DMS53 (cell line): ENCODE results near the gene ITGB7.

ENCODE experiments used
- DNase-seq: peaks from one replicate; lab custom pipeline; 2025; lab: John Stamatoyannopoulos, UW

Gene ITGB7

DNA sequence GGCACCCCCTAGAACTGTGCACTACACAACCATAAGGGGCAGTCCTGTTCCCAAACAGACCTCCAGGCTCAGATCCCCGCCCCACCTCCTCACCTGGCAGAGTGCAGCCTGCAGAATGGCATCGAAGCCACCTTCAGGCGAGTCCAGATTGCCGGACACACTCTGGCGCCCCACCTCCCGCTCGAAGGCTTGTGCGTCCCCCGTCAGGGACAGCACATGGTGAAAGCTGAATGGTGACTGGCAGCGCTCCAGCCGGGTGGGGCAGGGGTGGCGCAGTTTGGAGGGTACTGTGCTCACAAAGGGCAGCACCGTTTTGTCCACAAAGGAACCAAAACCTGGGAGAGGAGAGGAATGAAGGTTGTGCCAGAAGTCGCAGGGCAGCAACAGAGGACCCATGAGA, 10.6 kb downstream of the ITGB7 start:
- no peak for DNase-seq

DNA sequence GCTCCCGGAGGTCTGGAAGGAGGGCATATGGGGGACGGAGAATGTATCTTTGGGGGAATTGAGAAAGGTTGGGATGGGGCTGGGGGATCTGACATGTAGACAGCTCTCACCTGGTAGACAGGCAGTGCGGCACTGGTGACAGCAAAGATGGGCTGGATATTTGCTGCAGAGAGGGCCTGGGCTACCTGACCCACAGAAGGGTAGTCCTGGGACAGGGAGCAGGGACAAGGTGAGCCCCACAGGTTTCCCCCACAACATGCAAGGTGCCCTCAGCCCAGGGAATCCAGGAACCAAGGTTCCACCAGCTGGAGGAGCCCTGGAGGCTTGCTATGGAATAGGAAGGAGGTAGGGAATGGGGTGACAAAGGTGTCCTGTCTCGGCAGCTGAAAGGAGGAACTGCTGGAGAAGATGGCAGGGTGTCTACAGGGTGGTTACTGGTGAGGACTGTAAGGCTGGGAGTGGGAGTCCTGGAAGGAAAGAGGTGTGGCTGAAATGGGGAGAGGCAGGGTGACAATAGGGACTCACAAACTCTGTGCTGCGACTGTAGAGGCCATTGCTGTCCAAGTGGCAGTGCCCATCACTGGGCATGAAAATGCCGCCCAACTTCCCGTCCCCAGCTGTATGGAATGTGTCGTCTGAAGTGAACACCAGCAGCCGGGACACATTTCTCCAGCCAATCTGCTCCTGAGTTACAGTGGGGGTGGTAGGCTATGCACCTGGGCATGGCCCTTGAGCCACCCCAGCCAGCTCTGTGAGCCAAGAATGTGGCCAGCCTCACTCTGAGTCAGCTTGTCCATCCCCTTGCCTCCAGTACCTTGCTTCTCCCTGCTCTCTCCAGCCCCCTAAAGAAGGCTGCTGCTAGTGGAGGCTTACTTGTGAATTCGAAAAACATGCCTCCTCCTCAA, 11.3 kb downstream of the ITGB7 start:
- no peak for DNase-seq

DNA sequence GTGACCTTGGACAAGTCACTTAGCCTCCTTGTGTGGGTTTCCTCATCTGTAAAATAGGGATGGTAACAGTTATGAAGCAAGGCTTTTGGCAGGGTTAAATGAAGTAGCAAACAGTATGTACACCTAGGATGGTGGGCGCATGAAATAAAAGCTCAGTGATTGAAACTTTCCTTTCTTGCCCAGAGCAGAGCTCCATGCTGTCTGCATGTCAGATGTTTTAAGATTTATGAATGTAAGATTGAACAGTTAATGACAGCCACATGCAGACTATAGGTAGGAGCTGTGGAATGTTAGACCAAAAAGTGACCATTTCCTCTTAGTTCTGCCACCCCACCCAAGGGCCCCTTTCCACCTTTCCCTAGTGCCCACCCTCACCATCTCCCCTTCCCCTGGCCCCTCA, 12.1 kb downstream of the ITGB7 start:
- DNase-seq: no peak

DNA sequence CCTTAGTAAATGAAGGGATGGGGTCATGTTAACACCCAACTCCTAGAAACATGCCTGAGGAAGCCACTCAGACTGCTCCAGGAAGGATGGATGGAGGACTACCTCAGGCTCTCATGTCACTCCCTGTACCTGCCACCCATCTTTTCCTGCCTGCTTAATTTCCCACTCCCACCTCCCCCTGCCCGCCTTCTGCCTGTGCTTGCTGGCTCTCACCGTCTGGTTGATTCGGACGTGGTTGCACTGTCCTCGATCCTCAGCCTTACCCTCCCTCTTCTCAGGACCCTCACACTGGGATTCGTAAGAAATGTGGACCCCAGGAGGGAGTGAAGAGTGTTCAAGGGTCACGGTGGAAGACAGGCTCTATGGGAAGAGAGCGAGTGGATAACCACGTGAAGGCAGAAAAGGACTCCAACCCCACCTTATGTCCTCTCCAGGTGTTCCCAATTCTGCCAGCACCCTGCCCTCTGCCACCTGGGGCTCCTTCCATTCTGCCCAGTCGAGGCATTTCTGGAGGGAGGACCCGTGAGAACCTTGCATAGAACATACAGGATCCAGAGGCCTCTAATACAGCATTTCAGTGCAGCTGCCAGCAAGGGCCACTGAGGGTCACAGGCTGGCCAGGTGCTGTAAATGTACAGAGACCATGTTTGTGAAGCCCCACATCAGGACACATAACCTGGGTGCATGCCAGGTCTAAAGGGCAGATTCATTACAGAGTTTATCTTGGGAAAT, 12.9 kb downstream of the ITGB7 start:
- DNase-seq: no peak

DNA sequence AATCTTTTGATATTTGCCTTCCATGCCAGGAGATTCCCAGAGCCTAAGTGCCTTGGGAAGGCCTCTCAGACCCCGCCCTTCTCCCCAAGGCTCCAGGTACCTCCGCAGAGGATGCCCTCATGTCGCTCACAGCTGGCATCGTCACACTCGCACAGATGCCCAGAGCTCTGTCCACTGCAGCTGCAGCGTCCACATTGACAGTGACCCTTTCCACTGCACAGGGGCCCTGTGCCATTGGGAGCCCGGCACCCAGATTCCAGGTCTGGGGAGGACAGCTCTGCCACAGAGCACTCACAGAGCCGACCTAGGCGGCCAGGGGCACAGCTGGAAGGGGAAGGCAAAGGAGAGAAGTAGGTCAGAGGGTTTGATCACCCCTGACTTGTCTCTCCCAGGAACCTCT, 14.0 kb downstream of the ITGB7 start:
- DNase-seq: no peak

DNA sequence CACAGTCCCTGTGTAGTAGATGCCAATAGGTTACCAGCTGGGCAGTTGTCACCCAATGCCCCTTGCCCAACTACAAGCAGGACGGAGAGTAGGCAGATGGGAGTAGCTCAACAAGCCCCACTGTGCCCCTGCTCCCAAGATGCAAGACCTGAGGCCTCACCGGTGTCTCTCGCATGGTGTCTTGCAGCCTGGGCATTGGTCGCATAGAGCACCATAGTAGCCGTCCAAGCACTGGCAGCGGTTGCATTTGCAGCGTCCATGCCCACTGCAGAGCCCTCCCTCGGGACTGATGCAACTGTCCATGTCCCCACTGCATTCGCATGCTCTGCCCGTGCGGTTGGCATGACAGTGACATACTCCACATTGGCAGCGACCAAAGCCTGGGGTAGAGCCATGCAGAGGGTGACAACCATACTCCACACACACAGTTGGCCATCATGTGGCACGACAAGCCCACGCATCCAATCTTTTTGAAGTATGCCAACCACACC, 14.5 kb downstream of the ITGB7 start:
- DNase-seq: no peak

DNA sequence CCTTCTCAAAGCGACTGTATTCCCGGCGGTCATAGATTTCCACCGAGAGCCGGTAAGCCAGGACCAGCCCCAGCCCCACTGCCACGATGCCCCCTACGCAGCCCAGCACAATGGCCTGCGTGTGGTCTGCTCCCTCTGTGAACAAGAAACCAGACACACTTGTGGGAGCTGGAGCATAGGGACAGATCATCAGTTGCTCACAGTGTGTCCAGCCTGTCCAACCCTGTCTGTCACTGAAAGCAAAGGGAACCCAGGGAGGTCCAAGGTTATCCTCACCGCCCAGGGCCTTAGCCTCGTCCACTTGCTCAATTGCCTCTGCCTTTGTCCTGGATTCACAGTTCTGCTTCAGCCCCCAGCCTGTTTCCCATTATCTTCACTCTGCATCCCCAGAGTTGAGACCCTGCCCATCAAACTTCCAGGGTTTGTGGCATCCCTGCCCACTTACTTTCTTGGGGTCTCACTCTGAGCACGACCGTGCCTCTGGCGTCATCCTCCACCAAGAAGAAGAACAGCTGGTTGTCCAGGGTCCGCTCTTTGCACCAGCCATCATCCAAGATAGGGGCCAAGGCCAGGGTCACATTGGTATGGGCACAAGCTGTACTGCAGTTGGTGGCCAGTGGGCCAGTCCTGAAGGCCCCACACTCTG, 15.0 kb downstream of the ITGB7 start:
- no peak for DNase-seq

DNA sequence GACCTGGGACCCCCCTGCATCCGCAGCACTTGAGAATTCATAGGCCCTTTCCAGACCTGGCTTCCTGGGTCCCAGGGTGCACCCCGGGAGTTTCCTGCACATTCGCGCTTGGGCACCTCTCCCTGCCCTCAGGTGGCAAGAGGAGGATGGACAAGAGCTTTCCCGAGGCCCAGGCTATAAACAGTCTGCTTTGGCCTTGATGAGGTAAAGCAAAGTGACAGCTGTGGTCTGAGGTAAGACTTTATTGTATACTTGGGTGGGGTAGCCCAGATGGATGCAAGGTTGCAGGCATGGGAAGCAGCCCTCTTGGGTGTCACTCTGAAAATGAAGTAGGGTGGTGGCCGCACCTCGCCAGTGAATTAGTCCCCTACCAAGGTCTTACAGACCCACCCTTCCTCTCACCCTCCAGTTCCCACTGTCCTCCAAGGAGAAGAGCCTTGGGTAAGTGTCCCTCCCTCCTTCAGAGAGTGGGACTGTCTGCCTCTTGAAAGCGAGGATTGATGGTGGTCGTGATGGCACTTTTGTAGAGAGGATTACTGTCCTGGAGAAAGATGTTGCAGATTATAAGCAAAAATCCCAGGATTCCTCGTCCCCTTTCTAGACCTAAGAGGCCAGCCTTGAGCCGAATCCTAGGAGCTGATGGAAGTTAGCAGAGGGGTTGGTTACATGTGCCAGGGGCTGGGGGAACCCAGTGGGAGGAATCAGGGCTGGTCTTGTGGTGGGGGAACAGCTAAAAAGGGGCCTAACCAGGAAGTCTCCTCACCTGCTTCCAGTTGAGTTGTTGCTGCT, 15.8 kb downstream of the ITGB7 start:
- DNase-seq: no peak

DNA sequence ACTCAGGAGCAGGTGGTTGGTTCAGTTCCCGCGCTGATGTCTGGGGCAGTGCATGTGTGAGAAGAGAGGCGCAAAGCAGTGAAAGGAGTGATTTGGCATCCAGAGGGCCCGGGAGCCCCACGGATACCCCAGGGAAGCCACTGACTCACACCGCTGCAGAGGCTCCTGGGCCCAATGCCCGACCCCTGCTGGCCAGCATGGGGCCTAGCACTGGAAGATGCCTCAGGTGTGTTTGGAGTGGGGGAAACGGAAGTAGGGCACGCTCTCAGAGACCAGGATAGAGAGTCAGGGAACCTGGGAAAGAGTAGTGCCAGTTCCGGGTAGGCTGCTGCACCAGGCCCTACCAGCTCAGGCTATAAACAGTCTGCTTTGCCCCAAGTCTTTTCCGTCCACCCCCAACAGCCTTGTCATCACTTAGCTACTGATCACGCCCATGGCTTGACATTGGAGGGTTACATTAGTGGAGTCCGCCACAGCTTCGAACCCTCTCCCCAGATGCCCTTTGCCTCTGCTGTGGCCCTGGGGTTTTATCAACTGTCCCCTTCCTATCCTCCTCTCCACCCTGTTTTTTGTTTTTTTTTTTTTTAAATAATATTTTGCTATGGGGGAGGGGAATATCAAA, 16.8 kb downstream of the ITGB7 start:
- peak; percentile 78 for DNase-seq

DNA sequence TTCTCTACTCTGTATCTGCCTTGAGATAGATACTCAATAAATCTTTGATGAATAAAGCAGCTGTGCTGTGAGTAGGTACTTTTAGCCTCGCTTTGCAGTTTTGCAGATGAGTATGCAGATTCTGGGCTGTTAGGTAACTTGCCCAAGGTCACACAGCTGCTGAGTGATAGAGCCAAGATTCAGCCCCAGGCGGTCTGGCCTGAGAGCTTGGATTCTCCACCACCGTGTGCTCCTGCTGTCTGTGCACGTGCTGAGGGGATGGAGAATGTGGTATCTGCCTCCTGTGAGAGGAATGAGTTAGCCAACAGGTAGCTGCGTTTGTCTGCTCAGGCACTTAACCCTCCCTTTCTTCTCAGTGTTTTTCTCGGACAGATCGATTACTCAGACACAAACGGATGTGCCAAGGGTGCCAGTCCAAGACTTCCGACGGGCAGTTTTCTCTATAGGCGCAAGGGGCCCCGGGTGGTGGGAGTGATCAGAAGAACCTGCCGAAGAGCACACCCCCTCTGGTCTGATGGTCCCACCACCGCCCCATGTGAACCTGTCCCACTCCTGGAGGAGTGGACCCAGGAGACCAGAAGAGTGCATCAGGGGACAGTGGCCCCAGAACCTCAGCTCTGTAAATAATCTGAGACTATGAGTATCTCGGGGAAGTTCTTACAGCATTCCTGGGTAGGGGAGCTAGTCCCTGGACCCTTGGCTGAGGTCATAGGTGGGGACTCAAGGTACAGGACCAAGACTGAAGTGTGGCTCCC, 19.7 kb downstream of the ITGB7 start:
- no peak for DNase-seq

DNA sequence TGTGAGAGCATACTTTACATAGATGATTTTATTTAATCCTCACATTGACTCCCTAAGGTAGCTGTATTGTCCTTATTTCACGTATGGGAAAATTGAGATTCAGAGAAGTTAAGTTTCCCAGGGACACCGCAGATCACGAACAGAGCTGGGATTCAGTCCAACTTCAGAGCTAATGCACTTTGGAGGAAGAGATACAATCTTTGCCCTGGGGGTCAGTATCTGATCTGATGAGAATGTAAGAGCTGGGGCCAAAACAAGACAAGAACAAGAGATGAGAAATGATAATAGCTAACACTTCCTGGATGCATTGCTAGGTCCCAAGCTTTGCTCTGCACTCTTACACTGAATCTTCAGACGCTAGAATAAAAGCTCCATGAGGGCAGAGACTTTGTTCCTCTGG, 20.3 kb downstream of the ITGB7 start:
- DNase-seq: no peak

DNA sequence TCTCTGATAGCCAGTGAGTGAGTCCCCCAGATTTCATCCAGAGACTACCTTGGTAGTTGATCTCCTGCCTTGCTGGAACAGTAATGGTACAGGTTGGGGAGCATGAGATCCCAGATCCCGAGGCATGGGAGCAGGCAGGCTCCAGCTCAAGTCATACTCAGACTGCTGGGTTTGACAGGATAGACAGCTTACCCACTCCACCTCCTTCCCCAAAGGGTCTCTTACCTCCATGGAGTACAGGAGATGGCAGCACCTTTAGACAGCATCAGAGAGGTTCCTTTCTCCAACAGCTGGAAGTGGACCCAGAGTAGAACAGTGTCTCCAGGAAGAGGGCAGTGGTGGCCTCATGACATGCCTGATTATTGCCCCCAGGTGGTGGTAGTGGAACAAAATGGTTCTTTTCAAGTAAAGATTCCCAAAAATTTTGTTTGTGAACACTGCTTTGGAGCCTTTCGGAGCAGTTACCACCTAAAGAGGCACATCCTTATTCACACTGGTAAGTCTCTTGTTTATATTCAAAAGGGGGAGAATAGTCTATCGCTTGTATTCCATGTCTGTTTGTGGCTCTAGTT, 21.4 kb downstream of the ITGB7 start:
- no peak for DNase-seq

DNA sequence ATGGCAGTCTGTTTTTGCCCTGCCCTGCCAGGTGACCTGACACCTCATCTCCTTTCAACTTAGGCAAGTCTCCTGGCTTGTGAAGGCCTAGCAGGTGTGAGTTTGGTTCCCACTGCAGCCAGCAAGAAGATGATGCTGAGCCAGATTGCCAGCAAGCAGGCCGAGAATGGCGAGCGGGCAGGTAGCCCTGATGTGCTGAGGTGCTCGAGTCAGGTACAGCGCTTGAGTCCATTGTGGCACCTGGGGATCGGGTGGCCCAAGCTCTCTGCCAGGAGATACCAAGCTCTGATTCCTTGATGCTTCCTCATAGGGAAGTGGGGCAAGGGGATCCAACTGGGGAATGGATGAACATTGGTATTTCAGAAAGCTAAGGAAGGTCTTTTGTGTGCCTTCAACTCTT, 22.2 kb downstream of the ITGB7 start:
- DNase-seq: no peak

DNA sequence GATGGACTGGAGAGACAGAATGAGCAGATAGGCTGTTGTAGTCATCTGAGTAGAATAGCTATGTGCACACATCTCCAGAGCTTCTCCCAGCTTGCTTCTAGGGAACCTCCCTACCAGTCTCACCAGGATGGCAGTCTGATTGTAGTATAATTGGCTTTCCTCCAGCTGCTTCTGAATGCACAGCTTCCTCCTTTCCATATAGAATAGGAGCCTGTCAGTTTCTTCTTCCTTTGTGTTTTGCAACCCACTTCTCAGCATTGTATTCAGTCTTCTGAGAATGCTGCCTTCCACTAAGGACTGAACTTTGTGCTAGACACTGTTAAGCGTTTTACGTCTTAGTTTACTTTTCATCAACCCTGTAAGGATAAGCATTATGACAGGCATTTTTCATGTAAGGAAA, 24.1 kb downstream of the ITGB7 start:
- no peak for DNase-seq

DNA sequence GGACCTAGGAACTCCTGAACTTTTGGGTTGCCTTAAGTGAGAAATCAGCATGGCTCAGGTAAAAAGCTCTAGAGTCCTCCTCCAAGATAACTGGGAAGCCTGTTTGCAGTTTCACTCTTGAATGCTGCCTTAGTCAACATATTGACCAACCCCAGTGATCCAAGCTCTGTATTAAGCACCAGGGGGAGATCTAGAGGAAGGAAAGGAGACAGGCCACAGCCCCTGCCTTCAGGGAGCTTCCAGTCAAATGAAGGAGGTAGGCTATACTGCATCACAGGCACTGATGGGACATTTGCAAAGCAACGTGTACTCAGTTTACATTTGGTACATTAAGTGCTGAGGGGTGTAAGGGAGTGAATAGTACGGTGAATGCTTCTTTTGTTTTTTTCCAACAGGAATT, 25.1 kb downstream of the ITGB7 start:
- no peak for DNase-seq

DNA sequence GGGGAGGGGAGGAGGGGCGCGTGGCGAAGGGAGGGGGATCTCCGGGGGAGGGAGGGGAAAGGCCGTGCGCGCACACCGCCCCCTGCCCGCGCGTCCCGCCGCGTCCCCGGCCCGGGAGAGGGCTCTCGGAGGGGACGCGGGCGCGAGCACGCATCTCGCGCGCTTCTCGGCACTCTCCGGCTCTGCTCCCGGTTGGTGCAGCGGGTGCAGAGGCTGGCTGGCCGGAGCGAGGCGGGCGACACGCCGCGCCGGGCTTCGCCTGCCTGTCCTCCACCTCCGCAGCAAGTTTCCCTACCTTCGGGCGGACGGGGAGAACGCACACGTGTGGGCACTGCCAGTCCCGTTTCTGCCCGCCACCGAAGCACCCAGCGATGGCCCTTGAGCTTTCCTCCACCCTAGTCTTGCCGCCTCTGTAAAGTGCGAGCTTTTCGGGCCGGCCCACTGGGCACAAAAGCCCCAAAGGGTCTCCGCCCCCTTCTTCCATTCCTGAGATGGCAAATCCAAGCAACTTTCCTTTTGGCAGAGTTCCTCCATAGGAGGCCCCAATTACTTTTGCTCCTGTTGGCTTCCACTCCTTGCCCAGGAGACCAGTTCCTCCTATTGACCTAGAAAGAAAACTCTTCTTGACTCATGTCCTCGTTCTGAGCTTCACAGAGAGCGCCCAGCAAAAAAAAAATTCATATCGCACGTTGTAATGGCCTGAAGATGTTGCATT, 26.0 kb downstream of the ITGB7 start:
- DNase-seq: peak; percentile 91

DNA sequence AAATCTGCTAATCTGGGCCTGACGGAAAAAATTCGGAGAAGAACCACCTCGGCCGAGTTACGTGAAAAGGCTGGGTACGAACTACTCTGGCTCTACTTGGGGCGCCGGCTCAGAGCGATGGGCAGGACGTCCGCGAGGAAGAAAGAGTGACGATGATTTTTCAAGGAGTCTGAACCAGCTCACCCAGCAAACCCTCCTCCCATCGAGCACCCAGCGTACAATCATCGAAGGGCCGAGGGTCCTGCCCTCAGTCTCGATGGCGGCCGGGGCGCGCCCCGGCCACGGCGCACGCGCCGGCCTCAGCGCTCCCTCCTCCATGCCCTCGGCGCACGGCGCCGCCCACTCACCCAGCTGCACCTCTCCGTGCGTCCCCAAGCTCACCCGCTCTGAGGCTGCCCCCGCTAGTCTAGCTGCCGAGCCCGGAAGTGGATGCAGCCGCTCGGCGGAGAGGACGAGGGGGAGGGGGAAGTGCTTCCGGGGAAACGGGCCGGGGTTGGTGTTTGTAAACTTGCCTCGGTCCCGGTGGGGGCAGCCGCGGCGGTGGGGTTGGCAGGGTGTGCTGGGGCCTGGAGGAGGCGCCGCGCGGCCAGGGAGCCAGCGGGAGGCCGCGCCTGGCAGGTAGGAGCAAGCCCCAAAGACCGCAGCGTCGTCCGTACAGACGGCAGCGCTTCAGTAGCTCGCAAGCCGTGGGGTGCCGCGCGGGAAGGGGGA, 26.7 kb downstream of the ITGB7 start, which contains the start of the genes CSAD and ZNF740:
TSS of gene CSAD (minus strand) at position 706 of the 711 bp plus-strand sequence. CDS start 7,455 bp downstream, outside the sequence.
TSS of gene ZNF740 (plus strand) at position 503 of the 711 bp plus-strand sequence. CDS start 1,262 bp downstream, outside the sequence.
- peak; percentile 99 for DNase-seq

DNA sequence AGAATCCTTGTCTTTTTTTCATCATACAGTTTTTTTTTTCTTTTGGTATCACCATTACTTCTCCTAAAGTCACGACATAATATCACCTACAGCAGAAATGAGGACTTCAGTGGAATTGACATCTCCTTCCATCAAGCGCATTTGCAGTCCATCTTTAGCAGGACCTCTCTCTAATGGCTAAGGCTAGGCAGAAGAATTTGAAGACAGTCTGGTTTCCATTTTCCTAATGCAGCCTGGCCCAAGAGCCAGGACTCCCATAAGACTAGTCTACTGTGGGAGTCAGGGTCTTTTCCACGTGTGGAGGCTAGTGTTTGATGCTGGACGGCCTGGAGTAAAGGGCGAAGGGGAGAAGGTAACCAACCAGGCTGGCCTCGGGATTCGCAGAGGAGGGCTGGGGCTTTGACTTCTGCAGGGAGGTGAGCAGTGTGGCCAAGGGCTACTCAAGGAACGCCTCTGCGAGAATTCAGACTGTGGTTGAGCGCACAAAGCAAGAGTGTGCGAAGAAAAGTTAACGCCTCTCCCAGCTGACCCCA, 27.3 kb downstream of the ITGB7 start:
- DNase-seq: peak; percentile 73
